Measurements from ENCODE around the gene ICAM5. TPM values are rescaled to one million over a fixed set of nuclear protein-coding genes. Genes with fewer than 3 reads are reported as not detected.

ICAM5 gene
- total RNA-seq, 1 experiment from 2014 or later, result 8.0 TPM

GRCh38 chr19:10286803-10287737, 2.7 kb upstream of the ICAM5 start, which contains the start of gene ICAM4 (continued):
- TF ChIP-seq HMGA2 (CRISPR knock-in tag; IDR thresholded peaks at IDR 0.05) (no peak), PREB (CRISPR knock-in tag; IDR thresholded peaks at IDR 0.05; ENCODE audit: borderline replicate concordance) (no peak), ZNF423 (CRISPR knock-in tag; IDR thresholded peaks at IDR 0.05) (no peak), E2F1 (CRISPR knock-in tag; IDR thresholded peaks at IDR 0.05) (no peak), CREB1 (CRISPR knock-in tag; IDR thresholded peaks at IDR 0.05) (no peak), FOXJ3 (CRISPR knock-in tag; IDR thresholded peaks at IDR 0.05; ENCODE audit: borderline replicate concordance) (no peak), FOXP1 (CRISPR knock-in tag; IDR thresholded peaks at IDR 0.05; ENCODE audit: borderline replicate concordance) (peak; percentile 74; the same call in 1 of the 2 replicates), NFATC4 (CRISPR knock-in tag; IDR thresholded peaks at IDR 0.05) (no peak), ELF4 (CRISPR knock-in tag; IDR thresholded peaks at IDR 0.05; ENCODE audit: low read depth) (no peak), EMX1 (CRISPR knock-in tag; IDR thresholded peaks at IDR 0.05) (no peak), CREM (CRISPR knock-in tag; IDR thresholded peaks at IDR 0.05) (0 out of 2 replicates have a peak, but pooled peaks have one; percentile 39), ESRRA (CRISPR knock-in tag; IDR thresholded peaks at IDR 0.05; ENCODE audit: borderline replicate concordance) (peak; percentile 30; the same call in 1 of the 2 replicates), ARID4B (CRISPR knock-in tag; IDR thresholded peaks at IDR 0.05; ENCODE audit: borderline replicate concordance) (peak; percentile 76; the same call in 1 of the 2 replicates), ZNF317 (CRISPR knock-in tag; IDR thresholded peaks at IDR 0.05; ENCODE audit: borderline replicate concordance, low read depth) (no peak), JAZF1 (CRISPR knock-in tag; IDR thresholded peaks at IDR 0.05) (no peak), ZNF232 (CRISPR knock-in tag; IDR thresholded peaks at IDR 0.05) (no peak), CDX4 (CRISPR knock-in tag; IDR thresholded peaks at IDR 0.05; ENCODE audit: borderline replicate concordance) (no peak), ZNF138 (CRISPR knock-in tag; conservative IDR thresholded peaks at IDR 0.05) (no peak), ZNF416 (CRISPR knock-in tag; IDR thresholded peaks at IDR 0.05) (no peak), E2F4 (CRISPR knock-in tag; IDR thresholded peaks at IDR 0.05; ENCODE audit: borderline replicate concordance, low read depth) (no peak), ZNF281 (CRISPR knock-in tag; IDR thresholded peaks at IDR 0.05) (no peak), AR (CRISPR knock-in tag; IDR thresholded peaks at IDR 0.05) (no peak), GTF2I (CRISPR knock-in tag; conservative IDR thresholded peaks at IDR 0.05) (0 out of 2 replicates have a peak, but pooled peaks have one; percentile 28)

All from WTC11 (cell line).